Right cardiac atrium (tissue), 5 donors: ENCODE measurements around the gene SLC8A2. TPM values are rescaled to one million over a fixed set of nuclear protein-coding genes. Genes with fewer than 3 reads are reported as not detected.

ENCODE experiments used
- ATAC-seq, 2 donors: fragments of 200-7000 bp; cut with Tn5 transposase; one replicate each; pipeline versions ENCODE4 v1.8.0 to v1.9.1; 2020; ENCODE audit warnings: moderate library complexity in 2 of 2, mild to moderate bottlenecking in 1 of 2
- DNase-seq, 3 donors: peaks; one replicate each; pipeline ENCODE4 v3.0.0-alpha.2; 2020
- H3K27ac ChIP-seq: one replicate; pipeline ENCODE4 v1.5.1; 2013; ENCODE audit warnings: mild to moderate bottlenecking, low read length, control low read depth, moderate library complexity
- H3K27me3 ChIP-seq: one replicate; pipeline ENCODE4 v1.6.1; 2013; ENCODE audit not compliant: control insufficient read depth, insufficient read depth
- H3K4me1 ChIP-seq: one replicate; pipeline ENCODE4 v1.6.1; 2013; ENCODE audit warnings: low read length; ENCODE audit not compliant: control insufficient read depth, insufficient read depth
- H3K4me3 ChIP-seq: one replicate; pipeline ENCODE4 v1.5.1; 2013; ENCODE audit warnings: low read length, control low read depth
- H3K9me3 ChIP-seq: one replicate; pipeline ENCODE4 v1.6.1; 2013; ENCODE audit warnings: low read length; ENCODE audit not compliant: control insufficient read depth
- WGBS: extraction: QIAGEN DNeasy Blood & Tissue Kit; methylation state at CpG from one replicate; pipeline ENCODE4 v1.1.7; 2013; 5-methylcytosine and 5-hydroxymethylcytosine counted together
- intact Hi-C, 4 donors: fragments of 100-400 bp; cut with DNase I; formaldehyde crosslinking; loops; one replicate each; pipeline versions ENCODE4 v1.11.0 to v1.14.0; 2022 to 2023
- long read RNA-seq, 4 donors: library from polyadenylated mRNA; unstranded; transcript quantifications; one replicate each; pipeline ENCODE4 v2.0.0, GENCODE V29; 2020 to 2021
- polyA plus RNA-seq: library from polyadenylated mRNA; stranded (reverse); fragments of 200-250 nt; gene quantifications from one replicate; pipeline ENCODE4 v1.2.3, GENCODE V29; 2013
- total RNA-seq, 4 donors: library from RNA; stranded (reverse); fragmentation: NEBNext Ultra II Directional; extraction: Animal tissue kit (Norgen Biotek cat#: 25700); gene quantifications; one replicate each; pipeline ENCODE4 v1.2.1, GENCODE V29; 2021
- donor health status: healthy with polysubstance abuse.
- donor health status: DM: no; HTN: yes; CAD: no.
- donor health status: DM: no; HTN: no; CAD: no.
- donor health status: DM: no; HTN: yes; CAD: no; lungs with severe emphysema.
- donor health status: DM: yes; HTN: yes; CAD: no.

SLC8A2 gene
- under 1 TPM in 2 of 4 donors, not detected in 2; 0.09 to 0.26 TPM for total RNA-seq
- 0.36 TPM for polyA plus RNA-seq
- long read RNA-seq, donor 1, result 0 reads
- long read RNA-seq, donor 2, result 0 reads
- long read RNA-seq, donor 3, result 0 reads
- long read RNA-seq, donor 4, result 0 reads

GRCh38 chr19:47471733-47472457 lies at the start of gene SLC8A2:
Gene SLC8A2 (minus strand): TSS chr19:47471893. CDS start chr19:47466403, 5,490 bp downstream.
- 4% methylated on average over 29 of the region's 29 CpGs for WGBS
- intact Hi-C loops, result no loop called here
- H3K4me3 ChIP-seq, result no peak within 1 kb of the TSS
- DNase-seq (peak; percentile 69 to 91 (median 85)), ATAC-seq (peak; percentile 51 to 54)
- H3K4me1 ChIP-seq, result no peaks in the 10 kb centered on the region
- H3K9me3 ChIP-seq, result no peaks in the 10 kb centered on the region
- no peak within 1 kb of the TSS for H3K27ac ChIP-seq
- no peaks in the 10 kb centered on the region for H3K27me3 ChIP-seq

- no peak for DNase-seq
- WGBS, result 54% methylated on average over 6 of the region's 6 CpGs
- intact Hi-C loops, result no loop called here
- Histone ChIP-seq H3K4me3 (no peak overlapping the region), H3K9me3 (no peaks in the 10 kb centered on the region), H3K27me3 (no peaks in the 10 kb centered on the region), H3K4me1 (peaks cover 5% of the 10 kb centered on the region), H3K27ac (no peak overlapping the region)
- ATAC-seq, result peak in 1 of 2 donors; percentile 40
Measured at GRCh38 chr19:47520839-47521238, 49.1 kb upstream of the SLC8A2 start.

GRCh38 chr19:47520343-47520806 lies 48.7 kb upstream of the SLC8A2 start:
- Histone ChIP-seq H3K27me3 (no peaks in the 10 kb centered on the region), H3K9me3 (no peaks in the 10 kb centered on the region), H3K27ac (no peak overlapping the region), H3K4me1 (peaks cover 5% of the 10 kb centered on the region), H3K4me3 (no peak overlapping the region)
- DNase-seq (no peak), ATAC-seq (no peak)
- 77% methylated on average over 10 of the region's 10 CpGs for WGBS
- intact Hi-C loops, result no loop called here

GRCh38 chr19:47518854-47519253 lies 47.2 kb upstream of the SLC8A2 start:
- intact Hi-C loops, result loop anchor here in 3 of 4 donors (10.0 kb wide), 2 partner anchors 84 to 86 kb away; partner anchors contain the start of gene BICRA (in 2 of the 3)
- no peaks in the 10 kb centered on the region for H3K27me3 ChIP-seq
- no peak overlapping the region for H3K4me3 ChIP-seq
- no peak overlapping the region for H3K27ac ChIP-seq
- 80% methylated on average over 9 of the region's 9 CpGs for WGBS
- H3K4me1 ChIP-seq, result peaks cover 5% of the 10 kb centered on the region
- DNase-seq, result no peak
- ATAC-seq, result no peak
- no peaks in the 10 kb centered on the region for H3K9me3 ChIP-seq

GRCh38 chr19:47518139-47518538 lies 46.4 kb upstream of the SLC8A2 start:
- DNase-seq, result no peak
- no peaks in the 10 kb centered on the region for H3K9me3 ChIP-seq
- ATAC-seq, result no peak
- peaks cover 6% of the 10 kb centered on the region for H3K4me1 ChIP-seq
- 63% methylated on average over 4 of the region's 4 CpGs for WGBS
- intact Hi-C loops, result loop anchor here in 3 of 4 donors (10.0 kb wide), 2 partner anchors 83 to 87 kb away; partner anchors contain the start of gene BICRA (in 2 of the 3)
- no peak overlapping the region for H3K27ac ChIP-seq
- no peaks in the 10 kb centered on the region for H3K27me3 ChIP-seq
- H3K4me3 ChIP-seq, result no peak overlapping the region

GRCh38 chr19:47514869-47515588 lies 43.3 kb upstream of the SLC8A2 start, which contains the start of gene NAPA:
Gene NAPA (minus strand): TSS chr19:47515063. CDS start chr19:47514940, 123 bp downstream.
- H3K27me3 ChIP-seq, result no peaks in the 10 kb centered on the region
- peak; percentile 98 for ATAC-seq
- peak within 1 kb of the TSS; percentile 78 for H3K27ac ChIP-seq
- under 1% methylated on average over 78 of the region's 78 CpGs for WGBS
- intact Hi-C loops, result loop anchor here in 3 of 4 donors (10.0 kb wide), 2 partner anchors 80 to 90 kb away; partner anchors contain the start of gene BICRA (in 2 of the 3)
- DNase-seq, result peak; percentile 100
- H3K9me3 ChIP-seq, result no peaks in the 10 kb centered on the region
- H3K4me3 ChIP-seq, result peak within 1 kb of the TSS; percentile 47
- H3K4me1 ChIP-seq, result peaks cover 30% of the 10 kb centered on the region

GRCh38 chr19:47514151-47514868 lies 42.6 kb upstream of the SLC8A2 start:
- H3K9me3 ChIP-seq, result no peaks in the 10 kb centered on the region
- H3K27me3 ChIP-seq, result no peaks in the 10 kb centered on the region
- WGBS, result 4% methylated on average over 40 of the region's 40 CpGs
- intact Hi-C loops, result loop anchor here in 3 of 4 donors (10.0 kb wide), 2 partner anchors 80 to 90 kb away; partner anchors contain the start of gene BICRA (in 2 of the 3)
- ATAC-seq (peak in 1 of 2 donors; percentile 4), DNase-seq (no peak)
- peak overlapping the region; percentile 47 for H3K4me3 ChIP-seq
- H3K27ac ChIP-seq, result peak overlapping the region; percentile 72
- peaks cover 35% of the 10 kb centered on the region for H3K4me1 ChIP-seq

GRCh38 chr19:47512948-47513319 lies 41.2 kb upstream of the SLC8A2 start:
- no peak for ATAC-seq
- peaks cover 37% of the 10 kb centered on the region for H3K4me1 ChIP-seq
- WGBS, result 67% methylated on average over 8 of the region's 8 CpGs
- H3K4me3 ChIP-seq, result no peak overlapping the region
- intact Hi-C loops, result loop anchor here in 3 of 4 donors (10.0 kb wide), 2 partner anchors 78 to 92 kb away; partner anchors contain the start of gene BICRA (in 2 of the 3)
- no peaks in the 10 kb centered on the region for H3K9me3 ChIP-seq
- no peak for DNase-seq
- peak overlapping the region; percentile 34 for H3K27ac ChIP-seq
- no peaks in the 10 kb centered on the region for H3K27me3 ChIP-seq

GRCh38 chr19:47512183-47512947 lies 40.7 kb upstream of the SLC8A2 start:
- 53% methylated on average over 11 of the region's 11 CpGs for WGBS
- H3K4me1 ChIP-seq, result peaks cover 40% of the 10 kb centered on the region
- intact Hi-C loops, result loop anchor here in 3 of 4 donors (10.0 kb wide), 2 partner anchors 78 to 92 kb away; partner anchors contain the start of gene BICRA (in 2 of the 3)

More at GRCh38 chr19:47512183-47512947, 40.7 kb upstream of the SLC8A2 start:
- Histone ChIP-seq H3K9me3 (no peaks in the 10 kb centered on the region), H3K4me3 (no peak overlapping the region), H3K27me3 (no peaks in the 10 kb centered on the region), H3K27ac (peak overlapping the region; percentile 34)
- DNase-seq, result no peak
- ATAC-seq, result no peak
